IPS-11a (cell line): ENCODE data around the gene RMND5B.

Experiments used
- H3K4me3 ChIP-seq: one replicate; pipeline ENCODE4 v1.5.1; 2013; ENCODE audit warnings: low read depth, low read length, control low read depth

The RMND5B gene

GRCh38 chr5:178113141-178113787 is 17.6 kb upstream of the RMND5B start, which contains the start of gene N4BP3:
Gene N4BP3 (plus strand): TSS chr5:178113532. CDS start chr5:178119584, 6,052 bp downstream.
- peak within 1 kb of the TSS; percentile 85 for H3K4me3 ChIP-seq

GRCh38 chr5:178113841-178114324 is 16.9 kb upstream of the RMND5B start:
- H3K4me3 ChIP-seq: peak overlapping the region; percentile 85

- peak overlapping the region; percentile 85 for H3K4me3 ChIP-seq
Observed at GRCh38 chr5:178114325-178115135, 16.3 kb upstream of the RMND5B start.

GRCh38 chr5:178115136-178115813 is 15.5 kb upstream of the RMND5B start:
- H3K4me3 ChIP-seq: peak overlapping the region; percentile 85

- peak overlapping the region; percentile 33 for H3K4me3 ChIP-seq
Observed at GRCh38 chr5:178115814-178116142, 15.0 kb upstream of the RMND5B start.

- no peak overlapping the region for H3K4me3 ChIP-seq
Observed at GRCh38 chr5:178116143-178116885, 14.5 kb upstream of the RMND5B start.

- no peak overlapping the region for H3K4me3 ChIP-seq
Observed at GRCh38 chr5:178117923-178118701, 12.7 kb upstream of the RMND5B start.

- no peak overlapping the region for H3K4me3 ChIP-seq
Observed at GRCh38 chr5:178119915-178120606, 10.8 kb upstream of the RMND5B start.

GRCh38 chr5:178120607-178121357 is 10.0 kb upstream of the RMND5B start:
- H3K4me3 ChIP-seq: no peak overlapping the region

- H3K4me3 ChIP-seq: no peak overlapping the region
Observed at GRCh38 chr5:178121391-178122276, 9.2 kb upstream of the RMND5B start.

GRCh38 chr5:178122346-178122745 is 8.5 kb upstream of the RMND5B start:
- no peak overlapping the region for H3K4me3 ChIP-seq

GRCh38 chr5:178123094-178123965 is 7.5 kb upstream of the RMND5B start:
- no peak overlapping the region for H3K4me3 ChIP-seq

GRCh38 chr5:178123966-178124925 is 6.6 kb upstream of the RMND5B start:
- H3K4me3 ChIP-seq: no peak overlapping the region

GRCh38 chr5:178125253-178125906 is 5.4 kb upstream of the RMND5B start:
- no peak overlapping the region for H3K4me3 ChIP-seq

GRCh38 chr5:178126556-178126955 is 4.3 kb upstream of the RMND5B start:
- no peak overlapping the region for H3K4me3 ChIP-seq
